Endothelial cell of umbilical vein (primary cell): Measurements from ENCODE around the gene DDIT4. TPM values are rescaled to one million over a fixed set of nuclear protein-coding genes. Genes with fewer than 3 reads are reported as not detected.

ENCODE experiments used
- BruUV-seq: library from RNA; stranded (reverse); fragments of 400-500 nt; replicated peaks from 2 replicates; lab custom pipeline; 2021; lab: Mats Ljungman, UMichigan
- CTCF ChIA-PET: fragments of 300-600, 350-600 bp; sonication (Branson Sonifier 250); formaldehyde crosslinking; loops from one replicate; lab custom pipeline; 2021; ENCODE audit warnings: antibody characterized with exemption, inconsistent platforms; lab: Charles Lee
- POLR2A ChIA-PET: fragments of 300-600, 350-600 bp; sonication (Branson Sonifier 250); formaldehyde crosslinking; loops from one replicate; lab custom pipeline; 2021; ENCODE audit warnings: antibody characterized with exemption, inconsistent platforms; lab: Charles Lee
- DNase-seq: peaks from one replicate; pipeline ENCODE4 v3.0.0-alpha.2; 2011; ENCODE audit warnings: low read depth, low spot score
- FAIRE-seq: peaks from 2 replicates; lab custom pipeline; 2011; peaks lifted over from hg19 to GRCh38; lab: Jason Lieb, UNC
- H2AFZ ChIP-seq: 2 replicates; pipeline ENCODE4 v1.6.0; 2012; ENCODE audit warnings: low read depth, low read length, control low read depth, inconsistent platforms
- H3K27ac ChIP-seq: 2 replicates; pipeline ENCODE4 v1.5.1; 2011; ENCODE audit warnings: low read depth, mild to moderate bottlenecking, control low read depth, low read length, moderate library complexity; ENCODE audit not compliant: insufficient read depth
- H3K27me3 ChIP-seq, 2 experiments: 2 replicates each; pipeline versions ENCODE4 v1.6.0 to v1.6.1; 2011; ENCODE audit warnings: low read length in 2 of 2, mixed read lengths in 1 of 2; ENCODE audit not compliant: control insufficient read depth in 2 of 2, insufficient read depth in 2 of 2
- H3K36me3 ChIP-seq, 2 experiments: 2 replicates in 1 of 2; 3 replicates in 1 of 2; pipeline ENCODE4 v1.5.1; 2011; ENCODE audit warnings: low read length in 2 of 2, mild to moderate bottlenecking in 1 of 2, moderate library complexity in 1 of 2; ENCODE audit not compliant: control insufficient read depth in 2 of 2, insufficient read depth in 2 of 2; ENCODE audit errors: extremely low read depth in 1 of 2
- H3K4me1 ChIP-seq: 3 replicates; pipeline ENCODE4 v1.5.1; 2011; ENCODE audit warnings: mild to moderate bottlenecking, low read length; ENCODE audit not compliant: control insufficient read depth, insufficient read depth; ENCODE audit errors: extremely low read depth
- H3K4me2 ChIP-seq: 2 replicates; pipeline ENCODE4 v1.6.1; 2011; ENCODE audit warnings: low read length, control low read depth, mixed read lengths; ENCODE audit not compliant: insufficient read depth
- H3K4me3 ChIP-seq, 3 experiments: fragments of 200-600 bp in 1 of 3; sonication (generic), shearing (Covaris generic) in 1 of 3; replicated peaks in 1 of 3; 2 replicates each; pipeline ENCODE4 v1.5.1; 2011 to 2016; ENCODE audit warnings: control low read depth in 3 of 3, low read length in 3 of 3, mild to moderate bottlenecking in 2 of 3, inconsistent platforms in 1 of 3, low read depth in 1 of 3, moderate library complexity in 1 of 3; ENCODE audit not compliant: insufficient read depth in 1 of 3
- H3K79me2 ChIP-seq: 2 replicates; pipeline ENCODE4 v1.6.0; 2012; ENCODE audit warnings: low read length, inconsistent platforms; ENCODE audit not compliant: control insufficient read depth, insufficient read depth
- H3K9ac ChIP-seq: replicated peaks from 2 replicates; pipeline ENCODE3; 2011; ENCODE audit warnings: low read length, control low read depth; ENCODE audit not compliant: insufficient read depth; ENCODE audit errors: extremely low read depth
- H3K9me1 ChIP-seq: replicated peaks from 3 replicates; pipeline ENCODE4 v1.6.0; 2011; ENCODE audit warnings: mild to moderate bottlenecking, low read length; ENCODE audit not compliant: control insufficient read depth, insufficient read depth; ENCODE audit errors: extremely low read depth
- H3K9me3 ChIP-seq: replicated peaks from 2 replicates; pipeline ENCODE4 v1.5.1; 2012; ENCODE audit warnings: low read length, inconsistent platforms; ENCODE audit not compliant: control insufficient read depth, insufficient read depth
- H4K20me1 ChIP-seq: replicated peaks from 2 replicates; pipeline ENCODE3; 2011; ENCODE audit warnings: mild to moderate bottlenecking, low read length; ENCODE audit not compliant: control insufficient read depth, insufficient read depth; ENCODE audit errors: extremely low read depth
- EZH2 ChIP-seq: IDR thresholded peaks from 2 replicates; pipeline ENCODE4 v1.6.1; 2012; ENCODE audit warnings: borderline replicate concordance, low read depth, mild to moderate bottlenecking, moderate library complexity, low read length, inconsistent platforms; ENCODE audit not compliant: severe bottlenecking
- FOS ChIP-seq: IDR thresholded peaks from 2 replicates; pipeline ENCODE4 v1.6.1; 2011; ENCODE audit warnings: mild to moderate bottlenecking, low read length, moderate library complexity, borderline replicate concordance; ENCODE audit not compliant: insufficient read depth
- GATA2 ChIP-seq: IDR thresholded peaks from 2 replicates; pipeline ENCODE4 v1.7.0; 2011; ENCODE audit warnings: low read depth, mild to moderate bottlenecking, moderate library complexity, mixed read lengths, low read length; ENCODE audit not compliant: insufficient read length, insufficient read depth
- JUN ChIP-seq: IDR thresholded peaks from 2 replicates; pipeline ENCODE4 v1.6.1; 2011; ENCODE audit warnings: borderline replicate concordance, low read depth; ENCODE audit not compliant: insufficient read length, insufficient read depth
- MYC ChIP-seq: IDR thresholded peaks from one replicate; pipeline ENCODE4 v1.6.1; 2011; ENCODE audit warnings: mild to moderate bottlenecking, low read depth, low read length
- POLR2A ChIP-seq: IDR thresholded peaks from 2 replicates; pipeline ENCODE4 v1.6.1; 2012; ENCODE audit warnings: low read depth, mild to moderate bottlenecking, control low read depth, low read length
- POLR2AphosphoS5 ChIP-seq: IDR thresholded peaks from 2 replicates; pipeline ENCODE4 v1.6.1; 2012; ENCODE audit warnings: low read depth, mild to moderate bottlenecking, control low read depth, low read length, moderate library complexity; ENCODE audit not compliant: insufficient read depth
- dilution Hi-C: fragments of 300-500 bp; cut with MboI; formaldehyde crosslinking; loops from one replicate; pipeline ENCODE4 v1.15.0; 2019; ENCODE audit warnings: low sequenced_read_pairs; ENCODE audit not compliant: extremely low pct_ligation_motif_present
- intact Hi-C: fragments of 100-400 bp; cut with micrococcal nuclease; formaldehyde crosslinking; loops from one replicate; pipeline ENCODE4 v1.10.0; 2022
- polyA plus RNA-seq, 4 experiments: library from polyadenylated mRNA; depleted of rRNA in 3 of 4; stranded (reverse) in 3 of 4; unstranded in 1 of 4; fragments of >200 nt; gene quantifications; 2 replicates each; pipeline versions ENCODE4 v1.2.1 to v1.2.3, GENCODE V29; 2011 to 2012; ENCODE audit warnings: missing spikeins in 1 of 4
- total RNA-seq: library from RNA; stranded (reverse); gene quantifications from 2 replicates; pipeline ENCODE4 v1.2.3, GENCODE V29; 2021
- TF ChIP-seq, protein P1 (sequence below), 2 donors: IDR thresholded peaks; 1 replicate in 1 of 2; 2 replicates in 1 of 2; pipeline ENCODE4 v1.5.1; 2011; ENCODE audit warnings: low read length in 2 of 2, mild to moderate bottlenecking in 2 of 2, moderate library complexity in 2 of 2, control low read depth in 1 of 2, inconsistent platforms in 1 of 2, low read depth in 1 of 2; ENCODE audit not compliant: insufficient read depth in 1 of 2; ENCODE audit errors: extremely low read depth in 1 of 2
- TF ChIP-seq, protein P2 (sequence below): IDR thresholded peaks from 2 replicates; pipeline ENCODE4 v1.6.1; 2011; ENCODE audit not compliant: insufficient read depth, insufficient read length

Gene DDIT4
- total and polyA plus RNA-seq, 2 donors (not counting 3 experiments of a cell fraction or from before 2014, with no cell fraction given): 60.4 to 65.3 TPM

DNA sequence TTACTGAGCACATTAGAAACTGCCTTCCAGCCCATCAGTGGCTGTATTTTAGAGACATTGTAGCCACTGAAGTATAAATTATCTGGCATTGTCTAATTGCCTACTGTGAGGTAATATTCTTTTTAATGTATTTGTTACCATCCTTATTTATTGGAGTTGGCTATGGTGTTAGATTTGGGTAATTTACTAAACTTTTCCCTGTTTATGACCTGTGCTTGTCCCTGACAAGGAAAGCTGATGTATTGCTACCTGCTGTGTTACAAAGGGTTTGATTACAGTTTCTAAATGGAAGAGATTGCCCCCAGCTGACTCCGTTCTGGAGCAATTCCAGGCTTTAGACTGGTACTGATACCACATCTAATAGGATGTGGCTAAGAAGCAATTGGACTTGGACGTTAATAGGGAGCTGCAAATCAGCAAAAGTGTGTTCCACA, 45.4 kb upstream of the DDIT4 start:
- CTCF ChIA-PET: interaction anchor here (1.1 to 1.7 kb wide), 5 partner anchors 9 to 109 kb away, joined by 3 to 11 read pairs (median 4); no protein-coding TSS in a partner anchor
- Histone ChIP-seq H3K4me2 (no peak overlapping the region), H2AFZ (no peak overlapping the region), H3K4me1 (peaks cover 8% of the 10 kb centered on the region), H3K9me3 (no peaks in the 10 kb centered on the region), H3K79me2 (no peaks in the 10 kb centered on the region), H3K27me3 (no peaks in the 10 kb centered on the region), H4K20me1 (no peaks in the 10 kb centered on the region), H3K9me1 (no peaks in the 10 kb centered on the region), H3K36me3 (peaks cover 0 to 4% of the 10 kb centered on the region in 2 experiments), H3K27ac (no peak overlapping the region), H3K4me3 (no peak overlapping the region), H3K9ac (no peak overlapping the region)
- TF ChIP-seq MYC: no peak
- no peak for TF ChIP-seq POLR2A
- TF ChIP-seq, protein P1, sequence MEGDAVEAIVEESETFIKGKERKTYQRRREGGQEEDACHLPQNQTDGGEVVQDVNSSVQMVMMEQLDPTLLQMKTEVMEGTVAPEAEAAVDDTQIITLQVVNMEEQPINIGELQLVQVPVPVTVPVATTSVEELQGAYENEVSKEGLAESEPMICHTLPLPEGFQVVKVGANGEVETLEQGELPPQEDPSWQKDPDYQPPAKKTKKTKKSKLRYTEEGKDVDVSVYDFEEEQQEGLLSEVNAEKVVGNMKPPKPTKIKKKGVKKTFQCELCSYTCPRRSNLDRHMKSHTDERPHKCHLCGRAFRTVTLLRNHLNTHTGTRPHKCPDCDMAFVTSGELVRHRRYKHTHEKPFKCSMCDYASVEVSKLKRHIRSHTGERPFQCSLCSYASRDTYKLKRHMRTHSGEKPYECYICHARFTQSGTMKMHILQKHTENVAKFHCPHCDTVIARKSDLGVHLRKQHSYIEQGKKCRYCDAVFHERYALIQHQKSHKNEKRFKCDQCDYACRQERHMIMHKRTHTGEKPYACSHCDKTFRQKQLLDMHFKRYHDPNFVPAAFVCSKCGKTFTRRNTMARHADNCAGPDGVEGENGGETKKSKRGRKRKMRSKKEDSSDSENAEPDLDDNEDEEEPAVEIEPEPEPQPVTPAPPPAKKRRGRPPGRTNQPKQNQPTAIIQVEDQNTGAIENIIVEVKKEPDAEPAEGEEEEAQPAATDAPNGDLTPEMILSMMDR (IDR thresholded peaks at IDR 0.05; ENCODE audit: extremely low read depth in 1 of 2, insufficient read depth in 1 of 2, low read depth in 1 of 2, low read length in 2 of 2): no peak
- no peak for TF ChIP-seq POLR2AphosphoS5
- TF ChIP-seq FOS: no peak
- TF ChIP-seq GATA2: no peak
- TF ChIP-seq JUN: no peak
- TF ChIP-seq EZH2: no peak
- TF ChIP-seq, protein P2, sequence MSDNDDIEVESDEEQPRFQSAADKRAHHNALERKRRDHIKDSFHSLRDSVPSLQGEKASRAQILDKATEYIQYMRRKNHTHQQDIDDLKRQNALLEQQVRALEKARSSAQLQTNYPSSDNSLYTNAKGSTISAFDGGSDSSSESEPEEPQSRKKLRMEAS: no peak
- BruUV-seq: no TSS peak
- dilution Hi-C loops: no loop called here
- DNase-seq (no peak), FAIRE-seq (no peak)
- intact Hi-C loops: no loop called here
- POLR2A ChIA-PET: interaction anchor here (2.3 kb wide), 1 partner anchor 45 kb away, joined by 8 read pairs; the partner anchor contains the start of gene DDIT4
